Measurements from ENCODE around the gene CFAP73.

DNA sequence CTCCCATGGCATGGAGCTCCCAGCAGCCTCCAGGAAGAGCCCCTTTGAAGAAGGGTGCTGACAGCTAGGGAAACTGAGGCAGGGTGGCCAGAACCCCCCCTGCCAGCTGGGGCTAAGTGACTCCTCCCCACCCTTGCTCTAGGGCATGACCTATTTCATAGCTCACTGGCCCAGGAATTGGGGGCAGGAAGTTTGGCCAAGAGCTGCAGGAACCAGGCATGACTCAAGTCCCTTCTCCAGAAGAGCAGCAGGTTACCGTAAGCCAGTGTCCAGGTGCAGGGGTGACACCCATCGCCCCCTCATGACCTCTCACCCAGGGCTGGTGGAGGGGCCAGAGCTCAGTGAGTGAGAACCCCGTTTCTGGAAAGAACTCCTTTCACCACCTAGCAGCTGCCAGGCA lies 15.9 kb upstream of the CFAP73 start:
- TF ChIP-seq POLR2AphosphoS5 (IDR thresholded peaks at IDR 0.05; ENCODE audit: low read depth, low read length) (no peak), POLR2A (IDR thresholded peaks at IDR 0.05; ENCODE audit: low read depth, low read length) (no peak), TAF1 (IDR thresholded peaks at IDR 0.05; ENCODE audit: borderline replicate concordance, low read depth, low read length) (no peak)
